ENCODE data around the gene PNCK.
A peak's percentile ranks its signal among the peaks of the same experiment; 100 is the strongest.
"Not testable (repeated sequence)": the region's sequence is repeated elsewhere in the genome, so short reads cannot be mapped to it uniquely, and the experiment has no call there.

PNCK gene

DNA sequence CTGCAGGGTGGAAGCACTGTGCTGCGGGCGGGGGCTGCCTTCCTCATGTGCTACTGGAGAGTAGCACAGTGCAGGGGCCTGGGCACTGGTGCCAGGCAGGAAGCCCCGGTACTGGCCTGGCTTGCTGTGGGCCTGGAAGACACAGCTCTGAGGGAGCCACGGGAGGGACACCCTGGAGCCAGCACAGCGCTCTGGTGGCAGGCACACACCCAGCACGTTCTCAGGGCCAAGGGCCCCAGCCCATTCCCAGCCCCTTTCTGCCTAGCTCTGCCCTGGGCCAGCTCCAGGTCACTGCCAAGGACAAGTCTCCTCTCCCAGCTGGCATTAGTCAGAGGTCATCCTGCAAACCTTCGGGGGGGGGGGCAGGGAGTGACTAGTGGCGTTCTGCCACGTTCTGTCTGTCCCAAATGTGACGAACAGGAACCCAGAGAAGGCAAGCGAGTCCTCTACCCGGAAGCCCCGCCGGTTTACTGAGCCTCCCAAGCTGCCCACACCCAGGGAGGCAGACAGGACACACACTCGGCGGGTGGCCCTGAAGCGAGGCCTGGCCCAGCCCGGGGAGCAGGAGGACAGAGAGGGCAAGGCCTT is 26.3 kb upstream of the PNCK start:
- H3K9me3 ChIP-seq (ENCODE audit: control insufficient read depth in 1 of 2, low read length in 2 of 2); H3K4me3 ChIP-seq (ENCODE audit: low read depth in 1 of 2, low read length in 2 of 2); H3K27me3 ChIP-seq (ENCODE audit: control insufficient read depth in 1 of 2, insufficient read depth in 2 of 2, low read length in 2 of 2): not testable (repeated sequence)
- peak overlapping the region in 1 of 2 donors; percentile 43 for H3K9ac ChIP-seq (ENCODE audit: low read depth in 1 of 2, low read length in 2 of 2)
- H3K27ac ChIP-seq (ENCODE audit: low read depth, low read length), result peak overlapping the region; percentile 88
- peaks cover 10 to 23% of the 10 kb centered on the region in 2 donors for H3K4me1 ChIP-seq (ENCODE audit: control insufficient read depth in 1 of 2, insufficient read depth in 2 of 2, low read length in 2 of 2)
- H3K36me3 ChIP-seq (ENCODE audit: control insufficient read depth in 1 of 2, insufficient read depth in 2 of 2, low read length in 2 of 2), result peaks cover 2 to 28% of the 10 kb centered on the region in 2 donors

DNA sequence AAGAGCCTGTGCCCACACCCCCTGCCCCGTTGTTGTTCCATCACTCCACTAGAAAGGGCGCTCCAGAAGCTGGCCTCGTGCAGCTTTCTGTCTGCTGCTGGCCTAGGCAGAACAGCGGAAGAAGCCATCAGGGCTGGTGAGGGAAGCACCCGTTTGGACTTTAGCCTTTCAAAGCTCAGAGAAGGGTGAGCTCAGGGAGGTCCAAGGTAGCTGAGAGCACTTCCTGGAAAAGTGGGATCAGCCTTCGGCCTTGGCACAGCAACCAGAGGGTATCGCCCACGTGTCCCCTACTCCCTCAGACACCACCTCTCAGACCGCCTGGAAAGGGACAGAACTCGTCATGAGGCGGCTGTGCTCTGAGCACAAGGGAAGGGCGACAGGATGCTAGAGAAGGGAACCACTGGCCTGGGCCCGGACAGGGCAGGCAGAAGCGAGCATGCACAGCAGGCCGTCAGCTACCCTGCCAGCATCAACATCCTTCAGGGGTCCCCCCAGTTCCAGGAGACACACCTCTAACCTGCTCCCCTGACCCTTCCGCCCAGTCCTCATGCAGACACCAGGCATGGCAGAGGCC is 25.7 kb upstream of the PNCK start:
- not testable (repeated sequence) for H3K27me3 ChIP-seq (ENCODE audit: control insufficient read depth in 1 of 2, insufficient read depth in 2 of 2, low read length in 2 of 2); H3K9me3 ChIP-seq (ENCODE audit: control insufficient read depth in 1 of 2, low read length in 2 of 2); H3K4me3 ChIP-seq (ENCODE audit: low read depth in 1 of 2, low read length in 2 of 2)
- H3K4me1 ChIP-seq (ENCODE audit: control insufficient read depth in 1 of 2, insufficient read depth in 2 of 2, low read length in 2 of 2), result peaks cover 10 to 23% of the 10 kb centered on the region in 2 donors
- peak overlapping the region; percentile 88 for H3K27ac ChIP-seq (ENCODE audit: low read depth, low read length)
- peak overlapping the region in 1 of 2 donors; percentile 43 for H3K9ac ChIP-seq (ENCODE audit: low read depth in 1 of 2, low read length in 2 of 2)
- peaks cover 2 to 22% of the 10 kb centered on the region in 2 donors for H3K36me3 ChIP-seq (ENCODE audit: control insufficient read depth in 1 of 2, insufficient read depth in 2 of 2, low read length in 2 of 2)

DNA sequence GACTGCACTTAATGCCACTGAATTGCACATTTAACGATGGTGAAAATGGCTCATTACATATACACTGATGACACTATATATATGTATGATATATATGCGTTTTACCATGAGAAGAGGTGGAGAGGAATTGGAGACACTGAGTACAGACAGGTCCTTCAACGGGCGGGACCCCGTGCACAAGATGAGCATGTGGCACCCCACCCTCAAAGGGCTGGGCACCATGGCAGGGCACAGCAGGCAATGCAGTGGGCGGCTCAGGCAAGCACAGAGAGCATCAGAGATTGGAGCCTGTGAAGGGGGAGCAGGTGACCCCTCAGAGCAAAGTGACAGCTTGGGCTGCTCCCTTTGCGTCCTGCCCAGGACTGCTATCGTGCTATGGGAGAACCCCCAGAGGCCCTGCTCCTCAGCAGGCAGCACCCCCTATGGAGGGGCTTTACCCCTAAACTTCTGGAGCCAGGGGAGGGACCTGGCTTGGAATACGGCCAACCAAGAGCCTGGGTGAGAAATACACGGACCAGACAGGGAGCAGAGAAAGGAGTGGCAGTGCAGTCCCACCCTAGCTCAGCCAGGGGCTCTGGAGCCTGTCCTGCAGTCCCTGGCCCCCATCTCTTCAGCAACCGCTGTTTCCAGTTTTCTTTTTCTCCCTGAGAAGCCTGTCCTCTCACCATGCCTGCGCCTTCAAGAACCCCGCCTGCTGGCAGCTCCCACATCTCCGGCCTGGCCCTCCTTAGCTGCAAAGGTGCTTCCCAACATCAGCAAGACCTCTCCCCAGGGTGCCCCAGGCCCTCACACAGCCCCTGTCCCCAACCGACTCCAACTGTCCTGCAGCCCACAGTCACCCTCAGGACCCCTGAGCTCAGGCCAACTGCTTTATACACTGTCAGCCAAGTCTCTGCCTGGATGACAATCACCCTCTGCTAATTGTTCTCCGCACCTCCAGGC is 24.6 kb upstream of the PNCK start:
- Histone ChIP-seq H3K27me3 (ENCODE audit: control insufficient read depth in 1 of 2, insufficient read depth in 2 of 2, low read length in 2 of 2) (no peaks in the 10 kb centered on the region), H3K27ac (ENCODE audit: low read depth, low read length) (no peak overlapping the region), H3K36me3 (ENCODE audit: control insufficient read depth in 1 of 2, insufficient read depth in 2 of 2, low read length in 2 of 2) (peaks cover 0 to 17% of the 10 kb centered on the region in 2 donors), H3K4me1 (ENCODE audit: control insufficient read depth in 1 of 2, insufficient read depth in 2 of 2, low read length in 2 of 2) (peaks cover 10 to 16% of the 10 kb centered on the region in 2 donors), H3K9me3 (ENCODE audit: control insufficient read depth in 1 of 2, low read length in 2 of 2) (no peaks in the 10 kb centered on the region), H3K9ac (ENCODE audit: low read depth in 1 of 2, low read length in 2 of 2) (no peak overlapping the region), H3K4me3 (ENCODE audit: low read depth in 1 of 2, low read length in 2 of 2) (no peak overlapping the region)

DNA sequence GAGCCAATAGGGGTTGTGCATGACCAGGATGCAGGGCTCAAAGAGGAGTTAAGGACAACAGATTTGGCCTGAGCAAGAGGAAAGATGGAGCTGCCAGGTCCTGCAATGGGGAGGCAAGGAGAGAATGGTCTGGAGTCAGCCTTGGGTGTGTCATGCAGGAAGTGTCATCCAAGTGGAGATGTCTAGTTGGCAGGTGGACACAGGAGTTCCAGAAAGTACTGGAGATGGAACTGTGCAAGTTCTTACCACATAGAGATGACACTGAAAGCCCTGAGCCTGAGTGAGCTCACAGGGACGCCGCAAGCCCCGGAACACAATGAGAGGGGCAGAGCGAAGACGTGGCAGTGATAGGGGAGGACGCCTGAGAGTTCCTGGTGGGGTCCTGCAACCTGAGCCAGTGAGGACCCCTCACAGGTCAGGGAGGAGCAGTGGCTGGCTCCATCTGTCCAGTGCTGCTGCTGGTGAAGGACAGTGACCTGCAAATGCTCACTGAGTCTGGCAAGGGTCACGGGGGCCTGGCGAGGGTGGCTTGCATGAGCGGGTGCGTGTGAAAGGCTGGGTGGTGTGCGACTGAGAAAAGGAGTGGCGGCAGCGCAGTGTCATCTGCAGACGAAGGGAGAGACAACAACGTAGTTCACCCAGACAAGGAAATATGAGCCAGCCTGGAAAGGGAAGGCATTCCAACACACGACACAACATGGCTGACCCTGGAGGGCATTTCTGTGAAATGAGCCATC is 23.5 kb upstream of the PNCK start:
- not testable (repeated sequence) for H3K27ac ChIP-seq (ENCODE audit: low read depth, low read length); H3K9ac ChIP-seq (ENCODE audit: low read depth in 1 of 2, low read length in 2 of 2)

DNA sequence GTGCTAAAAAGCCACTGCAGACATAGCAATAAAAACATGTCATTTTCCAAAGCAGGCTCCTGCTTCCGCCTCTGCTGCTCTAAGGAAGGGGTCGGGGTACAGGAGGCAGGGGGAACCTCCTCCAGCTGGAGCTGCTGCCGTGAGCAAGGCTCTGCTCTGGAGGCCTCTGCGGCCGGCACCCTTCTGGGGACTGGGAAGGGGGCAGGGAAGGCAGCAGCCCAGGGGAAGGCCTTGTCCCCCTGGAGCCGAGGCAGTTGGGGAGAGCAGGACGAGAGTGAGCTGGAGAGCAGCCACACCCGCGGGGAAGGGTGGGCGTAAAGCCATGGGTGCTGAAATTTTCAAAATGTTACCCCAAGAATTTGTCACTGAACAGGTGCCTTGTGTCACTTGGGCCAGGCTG is 22.9 kb upstream of the PNCK start:
- not testable (repeated sequence) for H3K36me3 ChIP-seq (ENCODE audit: control insufficient read depth in 1 of 2, insufficient read depth in 2 of 2, low read length in 2 of 2); H3K9me3 ChIP-seq (ENCODE audit: control insufficient read depth in 1 of 2, low read length in 2 of 2); H3K9ac ChIP-seq (ENCODE audit: low read depth in 1 of 2, low read length in 2 of 2); H3K27me3 ChIP-seq (ENCODE audit: control insufficient read depth in 1 of 2, insufficient read depth in 2 of 2, low read length in 2 of 2); H3K27ac ChIP-seq (ENCODE audit: low read depth, low read length); H3K4me3 ChIP-seq (ENCODE audit: low read depth in 1 of 2, low read length in 2 of 2)
- H3K4me1 ChIP-seq (ENCODE audit: control insufficient read depth in 1 of 2, insufficient read depth in 2 of 2, low read length in 2 of 2), result peaks cover 10 to 11% of the 10 kb centered on the region in 2 donors

More for the DNA sequence above, 23.5 kb upstream of the PNCK start:
- H3K4me1 ChIP-seq (ENCODE audit: control insufficient read depth in 1 of 2, insufficient read depth in 2 of 2, low read length in 2 of 2), result peaks cover 10 to 11% of the 10 kb centered on the region in 2 donors
- H3K4me3 ChIP-seq (ENCODE audit: low read depth in 1 of 2, low read length in 2 of 2); H3K27me3 ChIP-seq (ENCODE audit: control insufficient read depth in 1 of 2, insufficient read depth in 2 of 2, low read length in 2 of 2); H3K9me3 ChIP-seq (ENCODE audit: control insufficient read depth in 1 of 2, low read length in 2 of 2): not testable (repeated sequence)
- H3K36me3 ChIP-seq (ENCODE audit: control insufficient read depth in 1 of 2, insufficient read depth in 2 of 2, low read length in 2 of 2), result peaks cover 0 to 12% of the 10 kb centered on the region in 2 donors

DNA sequence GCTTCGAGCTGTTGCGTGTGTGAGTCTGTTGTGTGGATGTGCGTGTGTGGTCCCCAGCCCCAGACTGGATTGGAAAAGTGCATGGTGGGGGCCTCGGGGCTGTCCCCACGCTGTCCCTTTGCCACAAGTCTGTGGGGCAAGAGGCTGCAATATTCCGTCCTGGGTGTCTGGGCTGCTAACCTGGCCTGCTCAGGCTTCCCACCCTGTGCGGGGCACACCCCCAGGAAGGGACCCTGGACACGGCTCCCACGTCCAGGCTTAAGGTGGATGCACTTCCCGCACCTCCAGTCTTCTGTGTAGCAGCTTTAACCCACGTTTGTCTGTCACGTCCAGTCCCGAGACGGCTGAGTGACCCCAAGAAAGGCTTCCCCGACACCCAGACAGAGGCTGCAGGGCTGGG is 22.5 kb upstream of the PNCK start:
- Histone ChIP-seq H3K4me1 (ENCODE audit: control insufficient read depth in 1 of 2, insufficient read depth in 2 of 2, low read length in 2 of 2) (peaks cover 10 to 11% of the 10 kb centered on the region in 2 donors), H3K9ac (ENCODE audit: low read depth in 1 of 2, low read length in 2 of 2) (no peak overlapping the region), H3K4me3 (ENCODE audit: low read depth in 1 of 2, low read length in 2 of 2) (no peak overlapping the region), H3K27me3 (ENCODE audit: control insufficient read depth in 1 of 2, insufficient read depth in 2 of 2, low read length in 2 of 2) (no peaks in the 10 kb centered on the region), H3K27ac (ENCODE audit: low read depth, low read length) (no peak overlapping the region), H3K9me3 (ENCODE audit: control insufficient read depth in 1 of 2, low read length in 2 of 2) (no peaks in the 10 kb centered on the region), H3K36me3 (ENCODE audit: control insufficient read depth in 1 of 2, insufficient read depth in 2 of 2, low read length in 2 of 2) (peaks cover 0 to 6% of the 10 kb centered on the region in 2 donors)

DNA sequence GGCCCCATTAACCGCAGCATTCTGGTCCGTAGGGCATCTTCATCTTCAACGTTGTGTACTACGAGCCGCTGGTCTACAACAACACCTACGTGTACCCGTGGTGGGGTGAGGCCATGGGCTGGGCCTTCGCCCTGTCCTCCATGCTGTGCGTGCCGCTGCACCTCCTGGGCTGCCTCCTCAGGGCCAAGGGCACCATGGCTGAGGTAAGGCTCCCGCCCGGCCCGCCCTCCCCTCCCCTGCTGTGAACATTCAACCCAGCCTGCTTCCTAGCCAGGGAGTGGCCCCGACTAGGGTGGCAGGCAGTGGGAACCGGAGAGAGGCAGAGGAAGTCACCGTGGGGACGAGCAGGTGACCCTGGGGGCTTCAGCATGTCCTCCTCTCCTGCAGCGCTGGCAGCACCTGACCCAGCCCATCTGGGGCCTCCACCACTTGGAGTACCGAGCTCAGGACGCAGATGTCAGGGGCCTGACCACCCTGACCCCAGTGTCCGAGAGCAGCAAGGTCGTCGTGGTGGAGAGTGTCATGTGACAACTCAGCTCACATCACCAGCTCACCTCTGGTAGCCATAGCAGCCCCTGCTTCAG is 21.2 kb upstream of the PNCK start:
- peaks cover 3% of the 10 kb centered on the region in 2 donors for H3K4me1 ChIP-seq (ENCODE audit: control insufficient read depth in 1 of 2, insufficient read depth in 2 of 2, low read length in 2 of 2)
- H3K4me3 ChIP-seq (ENCODE audit: low read depth in 1 of 2, low read length in 2 of 2), result no peak overlapping the region
- H3K27ac ChIP-seq (ENCODE audit: low read depth, low read length), result no peak overlapping the region
- H3K27me3 ChIP-seq (ENCODE audit: control insufficient read depth in 1 of 2, insufficient read depth in 2 of 2, low read length in 2 of 2), result no peaks in the 10 kb centered on the region
- no peaks in the 10 kb centered on the region for H3K9me3 ChIP-seq (ENCODE audit: control insufficient read depth in 1 of 2, low read length in 2 of 2)
- peaks cover 0 to 3% of the 10 kb centered on the region in 2 donors for H3K36me3 ChIP-seq (ENCODE audit: control insufficient read depth in 1 of 2, insufficient read depth in 2 of 2, low read length in 2 of 2)
- H3K9ac ChIP-seq (ENCODE audit: low read depth in 1 of 2, low read length in 2 of 2), result no peak overlapping the region

DNA sequence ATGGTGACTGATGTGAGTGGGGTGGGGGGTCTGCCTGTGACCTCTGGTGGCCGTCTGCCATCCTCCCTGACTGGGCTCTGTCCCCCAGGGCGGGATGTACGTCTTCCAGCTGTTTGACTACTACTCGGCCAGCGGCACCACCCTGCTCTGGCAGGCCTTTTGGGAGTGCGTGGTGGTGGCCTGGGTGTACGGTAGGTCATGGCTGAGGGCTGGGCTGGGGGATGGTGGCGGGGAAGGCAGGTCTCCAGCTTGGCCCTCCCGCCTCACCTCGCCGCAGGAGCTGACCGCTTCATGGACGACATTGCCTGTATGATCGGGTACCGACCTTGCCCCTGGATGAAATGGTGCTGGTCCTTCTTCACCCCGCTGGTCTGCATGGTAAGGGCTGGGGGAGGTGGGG is 20.6 kb upstream of the PNCK start:
- not testable (repeated sequence) for H3K4me3 ChIP-seq (ENCODE audit: low read depth in 1 of 2, low read length in 2 of 2); H3K27me3 ChIP-seq (ENCODE audit: control insufficient read depth in 1 of 2, insufficient read depth in 2 of 2, low read length in 2 of 2); H3K9ac ChIP-seq (ENCODE audit: low read depth in 1 of 2, low read length in 2 of 2); H3K4me1 ChIP-seq (ENCODE audit: control insufficient read depth in 1 of 2, insufficient read depth in 2 of 2, low read length in 2 of 2); H3K9me3 ChIP-seq (ENCODE audit: control insufficient read depth in 1 of 2, low read length in 2 of 2); H3K36me3 ChIP-seq (ENCODE audit: control insufficient read depth in 1 of 2, insufficient read depth in 2 of 2, low read length in 2 of 2); H3K27ac ChIP-seq (ENCODE audit: low read depth, low read length)

DNA sequence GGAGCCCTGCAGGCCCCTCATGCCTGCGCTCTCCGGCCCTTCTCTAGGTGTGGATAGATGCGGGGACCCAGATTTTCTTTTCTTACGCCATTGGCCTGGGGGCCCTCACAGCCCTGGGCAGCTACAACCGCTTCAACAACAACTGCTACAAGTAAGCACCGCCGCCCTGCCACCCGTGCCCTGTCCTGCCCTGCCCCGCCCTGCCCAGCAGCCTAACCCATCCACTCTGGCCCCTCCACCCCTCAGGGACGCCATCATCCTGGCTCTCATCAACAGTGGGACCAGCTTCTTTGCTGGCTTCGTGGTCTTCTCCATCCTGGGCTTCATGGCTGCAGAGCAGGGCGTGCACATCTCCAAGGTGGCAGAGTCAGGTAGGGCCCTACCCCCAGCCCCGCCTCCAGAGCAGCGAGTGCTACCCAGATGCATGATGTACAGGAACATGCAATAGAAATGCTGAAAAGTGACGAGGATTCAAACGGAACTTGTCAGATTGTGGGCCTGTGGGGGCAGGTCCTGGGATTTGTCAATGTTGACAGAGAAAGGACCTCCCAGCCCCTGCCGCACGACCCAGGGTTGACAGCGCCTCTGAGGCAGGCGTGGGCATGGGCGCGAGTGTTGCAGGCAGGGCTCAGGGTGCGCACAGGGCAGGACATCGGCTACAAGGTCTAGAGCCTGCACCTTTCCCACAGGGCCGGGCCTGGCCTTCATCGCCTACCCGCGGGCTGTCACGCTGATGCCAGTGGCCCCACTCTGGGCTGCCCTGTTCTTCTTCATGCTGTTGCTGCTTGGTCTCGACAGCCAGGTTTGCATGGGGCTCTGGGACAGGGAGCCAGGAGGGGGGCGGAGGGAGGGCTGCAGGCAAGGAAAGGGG is 19.8 kb upstream of the PNCK start:
- peaks cover 0 to 3% of the 10 kb centered on the region in 2 donors for H3K36me3 ChIP-seq (ENCODE audit: control insufficient read depth in 1 of 2, insufficient read depth in 2 of 2, low read length in 2 of 2)
- H3K4me3 ChIP-seq (ENCODE audit: low read depth in 1 of 2, low read length in 2 of 2), result no peak overlapping the region
- H3K27me3 ChIP-seq (ENCODE audit: control insufficient read depth in 1 of 2, insufficient read depth in 2 of 2, low read length in 2 of 2), result no peaks in the 10 kb centered on the region
- H3K4me1 ChIP-seq (ENCODE audit: control insufficient read depth in 1 of 2, insufficient read depth in 2 of 2, low read length in 2 of 2), result peaks cover 0 to 4% of the 10 kb centered on the region in 2 donors
- H3K27ac ChIP-seq (ENCODE audit: low read depth, low read length), result no peak overlapping the region
- no peak overlapping the region for H3K9ac ChIP-seq (ENCODE audit: low read depth in 1 of 2, low read length in 2 of 2)
- no peaks in the 10 kb centered on the region for H3K9me3 ChIP-seq (ENCODE audit: control insufficient read depth in 1 of 2, low read length in 2 of 2)

All from duodenal mucosa (tissue), 2 donors.